GM11168 (cell line): ENCODE data around the gene AEN.

Experiments
- in situ Hi-C: fragments of 300-500 bp; cut with MboI; formaldehyde crosslinking; loops from one replicate; pipeline ENCODE4 v1.12.0; 2022; ENCODE audit warnings: low sequenced_read_pairs; ENCODE audit not compliant: unreplicated experiment

AEN gene

DNA sequence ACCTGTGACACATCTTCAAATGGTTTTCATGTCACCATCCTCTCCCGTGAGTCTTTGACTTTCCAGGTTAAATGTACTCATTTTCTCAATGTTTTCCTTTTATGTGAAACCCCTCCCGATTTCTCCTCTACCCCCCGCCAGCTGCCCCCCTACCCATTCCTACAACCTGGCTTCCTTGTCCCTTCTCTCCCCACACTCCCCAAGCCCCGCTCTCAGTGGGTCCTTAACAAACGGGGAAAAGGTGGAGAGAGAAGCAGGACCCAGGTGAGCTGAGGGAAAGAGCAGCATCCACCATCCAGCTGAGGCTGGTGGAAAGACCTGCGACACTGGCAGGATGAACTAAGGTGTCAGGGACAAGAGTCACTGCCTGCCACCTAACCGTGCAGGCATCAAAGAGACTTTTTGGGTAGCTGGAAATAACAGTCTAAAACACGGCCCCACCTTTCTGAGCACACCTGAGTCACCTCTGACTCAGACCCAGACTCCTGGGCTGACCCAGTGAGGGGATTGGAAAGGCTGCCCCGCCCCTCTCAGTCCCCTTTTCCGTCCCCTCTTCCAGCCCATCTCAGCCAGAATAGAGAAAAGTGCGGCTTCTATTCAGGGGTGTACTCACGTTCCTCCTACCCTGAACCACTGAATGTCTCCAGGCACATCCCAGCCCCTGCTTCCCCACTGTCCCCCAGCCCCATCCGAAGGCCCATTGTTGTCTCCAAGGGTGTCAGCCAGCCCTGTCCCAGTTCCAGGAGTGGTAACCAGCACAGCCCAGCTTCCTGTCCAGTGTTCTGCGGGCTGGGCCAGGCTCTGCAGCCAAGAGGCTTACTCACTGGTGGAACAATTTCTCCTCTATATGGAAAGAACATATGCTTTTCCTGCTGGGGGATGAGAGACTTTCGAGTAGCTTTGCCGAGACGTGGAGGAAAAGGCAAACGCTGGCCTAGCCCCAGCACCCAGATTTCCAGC, 38.1 kb downstream of the AEN start:
- in situ Hi-C loops = no loop called here

DNA sequence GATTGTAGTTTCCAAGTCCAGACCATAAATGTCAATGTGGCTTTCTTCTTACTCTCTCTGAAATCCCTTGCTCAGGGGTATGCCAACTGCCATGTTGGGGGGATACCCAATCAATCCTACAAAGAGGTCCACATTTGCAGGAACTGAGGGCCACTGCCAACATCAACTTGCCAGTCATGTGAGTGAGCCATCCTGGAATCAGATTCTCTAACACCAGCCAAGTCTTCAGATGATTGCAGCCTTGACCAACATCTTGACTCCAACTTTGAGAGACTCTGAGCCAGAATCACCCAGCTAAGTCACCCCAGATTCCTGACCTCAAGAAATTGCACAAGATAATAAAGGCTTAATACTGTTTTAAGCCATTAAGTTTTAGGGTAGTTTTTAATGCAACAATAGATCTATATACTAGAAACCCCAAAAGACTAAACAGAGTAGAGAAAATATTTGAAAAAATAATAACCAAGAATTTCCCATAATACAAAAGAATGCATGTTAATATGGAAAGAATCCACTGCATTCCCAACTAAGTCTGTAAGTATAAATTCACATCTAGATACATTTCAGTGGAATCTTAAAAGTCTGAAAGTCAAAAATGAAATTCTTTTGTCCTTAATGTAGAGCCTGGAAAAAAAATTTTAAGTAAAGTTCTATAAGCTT, 40.0 kb downstream of the AEN start:
- in situ Hi-C loops = no loop called here

DNA sequence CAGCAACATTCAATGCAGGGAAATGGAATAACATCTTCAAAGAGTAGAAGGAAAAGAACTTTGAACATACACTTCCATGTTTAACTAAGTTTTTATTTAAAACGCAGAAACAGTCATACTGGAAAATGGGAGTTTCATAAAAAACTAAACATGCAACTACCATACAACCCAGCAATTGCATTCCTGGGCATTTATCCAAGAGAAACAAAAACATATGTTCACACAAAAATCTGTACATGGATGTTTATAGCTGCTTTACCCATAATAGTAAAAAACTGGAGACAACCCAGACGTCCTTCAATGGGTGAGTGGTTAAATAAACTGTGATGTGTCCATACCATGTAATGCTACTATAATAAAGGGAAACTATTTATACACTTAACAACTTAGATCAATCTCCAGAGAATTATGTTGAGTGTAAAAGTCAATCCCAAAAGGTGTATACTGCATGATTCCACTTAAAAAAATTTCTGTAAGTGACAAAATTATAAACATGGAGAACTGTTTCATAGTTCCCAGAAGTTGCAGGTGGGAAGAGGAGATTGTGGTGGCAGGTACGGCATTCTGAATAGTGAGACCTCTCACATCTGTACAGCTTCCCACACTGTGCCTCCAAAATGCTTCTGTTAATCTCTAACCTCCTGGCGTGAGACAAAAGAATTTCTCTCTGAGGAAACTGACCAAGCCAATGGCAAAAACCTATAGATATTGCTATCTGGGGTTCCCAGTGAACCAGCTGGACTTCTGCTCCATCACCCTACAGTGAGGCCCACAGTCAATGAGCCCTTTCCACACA, 40.8 kb downstream of the AEN start:
- in situ Hi-C loops = no loop called here

DNA sequence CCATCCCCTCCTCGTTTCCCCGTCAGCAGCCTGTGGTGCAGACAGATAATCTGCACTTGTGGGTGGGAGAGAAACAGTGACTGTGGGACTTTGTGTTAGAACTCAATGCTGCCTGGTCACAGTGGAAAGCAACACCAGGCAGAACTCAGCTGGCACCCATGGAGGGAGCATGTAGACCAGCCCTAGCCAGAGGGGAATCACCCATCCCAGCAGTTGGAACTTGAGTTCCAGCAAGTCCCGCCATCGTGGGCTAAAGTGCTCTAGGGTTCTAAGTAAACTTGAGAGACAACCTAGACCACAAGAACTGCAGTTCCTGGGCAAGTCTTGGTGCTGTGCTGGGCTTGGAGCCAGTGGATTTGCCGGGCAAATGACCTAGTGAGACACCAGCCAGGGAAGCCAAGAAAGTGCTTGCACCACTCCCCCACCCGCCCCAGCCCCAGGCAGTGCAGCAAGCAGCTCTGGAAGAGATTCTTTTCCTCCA, 42.0 kb downstream of the AEN start:
- in situ Hi-C loops = no loop called here

DNA sequence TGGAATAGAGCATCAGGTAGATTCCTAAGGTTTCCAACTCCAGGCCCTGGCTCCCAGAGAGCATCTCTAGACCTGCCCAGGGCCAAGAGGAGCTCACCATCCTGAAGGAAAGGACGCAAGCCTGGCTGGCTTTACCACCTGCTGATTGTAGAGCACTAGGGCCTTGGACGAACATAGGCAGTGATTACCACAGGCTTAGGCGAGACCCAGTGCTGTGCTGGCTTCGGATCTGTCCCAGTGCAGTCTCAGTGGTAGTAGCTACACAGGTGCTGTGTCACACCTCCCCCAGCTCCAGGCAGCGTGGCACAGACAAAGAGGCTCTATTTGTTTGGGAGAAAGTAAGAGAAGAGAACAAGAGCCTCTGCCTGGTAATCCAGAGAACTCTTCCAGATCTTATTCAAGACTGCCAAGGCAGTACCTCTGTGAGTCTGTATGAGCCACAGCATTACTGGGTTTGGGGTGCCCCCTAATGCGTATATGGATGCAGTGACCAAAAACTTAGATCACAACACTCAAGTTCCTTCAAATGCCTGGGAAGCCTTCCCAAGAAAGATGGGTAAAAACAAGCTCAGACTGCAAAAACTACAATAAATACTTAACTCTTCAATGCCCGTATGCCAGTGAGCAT, 43.1 kb downstream of the AEN start:
- in situ Hi-C loops = no loop called here

DNA sequence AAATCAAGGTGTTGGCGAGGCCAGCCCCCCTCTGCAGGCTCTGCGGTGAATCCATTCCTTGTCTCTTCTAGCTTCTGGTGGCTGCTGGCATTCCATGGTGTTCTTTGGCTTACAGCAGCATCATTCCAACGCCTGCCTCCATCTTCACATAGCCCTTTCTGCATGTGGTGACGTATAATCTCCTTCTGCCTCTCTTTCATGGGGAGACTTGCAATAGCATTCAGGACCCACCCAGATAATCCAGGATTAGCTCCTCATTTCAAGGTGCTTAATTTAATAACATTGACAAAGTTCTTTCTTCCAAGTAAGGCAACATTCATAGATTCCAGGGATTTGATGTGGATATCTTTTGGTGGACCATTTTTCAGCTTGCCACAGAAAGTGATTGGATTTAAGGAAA, 53.5 kb downstream of the AEN start:
- in situ Hi-C loops = no loop called here

DNA sequence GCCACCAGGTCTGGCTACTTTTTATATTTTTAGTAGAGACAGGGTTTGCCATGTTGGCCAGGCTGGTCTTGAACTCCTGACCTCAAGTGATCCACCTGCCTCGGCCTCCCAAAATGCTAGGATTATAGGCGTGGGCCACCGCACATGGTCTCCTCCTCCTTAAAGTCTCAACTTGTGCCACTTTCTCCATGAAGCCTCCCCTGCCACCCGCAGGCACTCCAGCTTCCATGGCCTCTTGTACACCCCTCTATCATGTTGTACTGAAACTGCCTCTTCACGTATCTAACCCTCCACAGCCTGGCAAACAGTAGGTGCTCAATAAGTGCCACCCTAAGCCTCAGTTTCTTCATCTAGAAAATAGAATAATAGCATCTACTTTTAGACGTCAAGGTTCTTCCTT, 57.6 kb downstream of the AEN start:
- in situ Hi-C loops = no loop called here

DNA sequence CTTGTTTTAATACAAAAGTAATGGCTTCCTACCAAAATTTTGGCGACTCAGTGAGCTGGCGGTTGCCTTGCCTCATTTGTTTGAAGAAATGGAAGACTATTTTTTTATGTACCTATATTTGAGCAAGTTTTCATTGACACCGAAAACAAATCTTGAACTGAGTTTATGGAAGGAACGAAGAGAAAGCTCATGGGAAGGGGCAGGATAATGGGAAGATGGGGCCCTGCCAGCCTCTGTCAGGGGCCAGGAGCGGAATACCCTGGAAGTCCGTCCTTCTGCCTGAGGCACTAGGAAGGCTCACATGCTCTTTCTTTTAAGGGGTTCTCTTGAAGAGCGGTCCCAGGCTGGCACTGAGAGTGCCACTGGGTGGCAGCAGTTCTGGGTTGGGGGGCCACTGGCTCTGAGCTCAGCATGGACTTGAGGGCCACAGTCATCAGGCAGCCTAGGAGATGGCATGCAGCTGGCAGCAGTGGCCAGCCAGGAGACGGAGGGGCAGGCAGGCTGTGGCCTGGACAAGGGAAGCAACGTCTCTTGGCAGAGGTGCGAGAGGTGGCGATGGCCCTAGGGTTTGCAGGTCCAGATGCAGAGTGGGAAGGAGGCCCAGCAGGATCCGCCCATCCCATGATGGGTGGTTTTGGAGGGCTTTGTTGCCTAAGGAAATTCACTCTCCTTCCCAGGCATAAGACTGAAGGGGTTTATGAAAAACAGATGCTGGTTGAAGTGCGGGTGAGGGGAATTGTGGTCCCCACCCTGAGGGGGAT, 59.3 kb downstream of the AEN start:
- in situ Hi-C loops = loop anchor here (5.0 kb wide), 1 partner anchor 53 kb away; no protein-coding TSS in a partner anchor

DNA sequence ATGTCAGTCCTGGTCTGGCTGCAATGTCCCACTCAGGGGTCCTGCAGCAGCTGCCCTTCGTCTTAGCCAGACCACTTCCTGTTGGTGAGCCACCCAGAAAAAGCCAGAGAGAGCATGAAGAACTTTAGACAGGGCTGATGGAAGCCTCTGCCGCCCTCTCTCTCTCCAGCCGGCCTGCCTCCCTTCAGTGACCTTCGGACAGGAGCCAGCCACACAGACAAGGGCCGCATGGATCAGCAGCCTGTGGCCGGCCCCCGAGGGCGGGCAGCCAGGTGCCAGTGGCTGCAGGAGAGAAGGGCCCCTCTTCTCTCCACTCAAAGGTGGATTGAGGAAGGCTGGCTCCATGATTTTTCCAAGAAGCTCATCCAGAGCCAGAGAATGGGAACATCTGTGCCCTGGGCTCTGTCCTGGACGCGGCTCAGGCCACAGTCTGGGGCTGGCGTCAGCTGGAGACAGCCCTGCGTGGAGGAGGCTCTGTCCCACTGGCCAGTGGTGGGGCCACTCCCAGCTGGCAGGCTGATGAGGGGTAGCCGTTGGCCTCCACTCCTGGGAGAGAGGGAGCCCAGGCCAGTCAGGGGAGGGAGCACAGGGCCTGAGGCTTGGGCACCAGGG, 60.6 kb downstream of the AEN start:
- in situ Hi-C loops = loop anchor here (5.0 kb wide), 1 partner anchor 54 kb away; no protein-coding TSS in a partner anchor
